Astrocyte of the spinal cord (primary cell): ENCODE measurements around the gene LAMB1.

ENCODE experiments used
- DNase-seq: peaks from one replicate; pipeline ENCODE4 v3.0.0; 2011; ENCODE audit warnings: low read depth, low spot score
- H3K4me3 ChIP-seq: 2 replicates; pipeline ENCODE4 v1.5.1; 2011; ENCODE audit warnings: low read depth, mild to moderate bottlenecking, low read length, moderate library complexity
- CTCF ChIP-seq: IDR thresholded peaks from 2 replicates; pipeline ENCODE4 v1.5.1; 2012; ENCODE audit warnings: low read depth, mild to moderate bottlenecking, low read length, inconsistent platforms
- in situ Hi-C: cut with HindIII; loops from 2 replicates; pipeline ENCODE4 v1.10.0; 2017; ENCODE audit warnings: low sequenced_read_pairs

LAMB1 gene

GRCh38 chr7:107971613-107972012 is 31.3 kb downstream of the LAMB1 start:
- H3K4me3 ChIP-seq: no peak overlapping the region
- no peak for TF ChIP-seq CTCF
- in situ Hi-C loops: no loop called here
- DNase-seq: no peak

GRCh38 chr7:107971100-107971499 is 31.9 kb downstream of the LAMB1 start:
- in situ Hi-C loops: no loop called here
- DNase-seq: no peak
- TF ChIP-seq CTCF: no peak
- no peak overlapping the region for H3K4me3 ChIP-seq

- no peak for TF ChIP-seq CTCF
- in situ Hi-C loops: no loop called here
- H3K4me3 ChIP-seq: no peak overlapping the region
- DNase-seq: no peak
These were observed 33.1 kb downstream of the LAMB1 start for GRCh38 chr7:107969856-107970255.

GRCh38 chr7:107968449-107968848 is 34.5 kb downstream of the LAMB1 start:
- in situ Hi-C loops: no loop called here
- no peak for TF ChIP-seq CTCF
- no peak for DNase-seq
- H3K4me3 ChIP-seq: no peak overlapping the region

- DNase-seq: no peak
- H3K4me3 ChIP-seq: no peak overlapping the region
- no peak for TF ChIP-seq CTCF
- in situ Hi-C loops: no loop called here
These were observed 35.5 kb downstream of the LAMB1 start for GRCh38 chr7:107967420-107967819.

- H3K4me3 ChIP-seq: no peak overlapping the region
- peak; percentile 89 for DNase-seq
- TF ChIP-seq CTCF: peak; percentile 5
- in situ Hi-C loops: no loop called here
These were observed 36.2 kb downstream of the LAMB1 start for GRCh38 chr7:107966711-107967110.

GRCh38 chr7:107964510-107964909 is 38.5 kb downstream of the LAMB1 start:
- no peak for DNase-seq
- TF ChIP-seq CTCF: no peak
- no peak overlapping the region for H3K4me3 ChIP-seq
- in situ Hi-C loops: no loop called here
